Activated naive CD8-positive, alpha-beta T cell treated with anti-CD3 and anti-CD28 coated beads for 36 hours (primary cell): ENCODE measurements around the gene RAPGEF1. TPM values are rescaled to one million over a fixed set of nuclear protein-coding genes. Genes with fewer than 3 reads are reported as not detected.
A peak's percentile ranks its signal among the peaks of the same experiment; 100 is the strongest.

Experiments used
- DNase-seq: peaks from one replicate; pipeline ENCODE4 v3.0.0; 2021
- H3K27ac Mint-ChIP-seq: one replicate; pipeline ENCODE4 v1.8.0; 2022; ENCODE audit warnings: mild to moderate bottlenecking, moderate library complexity, mixed read lengths
- H3K27me3 Mint-ChIP-seq: one replicate; pipeline ENCODE4 v1.8.0; 2022; ENCODE audit warnings: mild to moderate bottlenecking, mixed read lengths
- H3K36me3 Mint-ChIP-seq: one replicate; pipeline ENCODE4 v1.8.0; 2021; ENCODE audit warnings: mild to moderate bottlenecking, mixed read lengths
- H3K4me1 Mint-ChIP-seq: one replicate; pipeline ENCODE4 v1.8.0; 2021; ENCODE audit warnings: mixed read lengths
- H3K4me3 Mint-ChIP-seq: one replicate; pipeline ENCODE4 v1.8.0; 2022; ENCODE audit warnings: mild to moderate bottlenecking, moderate library complexity, mixed read lengths
- H3K9me3 Mint-ChIP-seq: one replicate; pipeline ENCODE4 v1.8.0; 2022; ENCODE audit warnings: mixed read lengths
- total RNA-seq, 2 experiments: library from RNA; stranded (reverse); gene quantifications; one replicate each; pipeline ENCODE4 v1.2.3, GENCODE V29; 2021

The RAPGEF1 gene
- 10 to 100 TPM; 82.3 to 89.0 TPM for total RNA-seq

GRCh38 chr9:131739959-131740648, at the start of gene RAPGEF1:
Gene RAPGEF1, minus strand, starts transcription at chr9:131740076. Its CDS starts 246 bp downstream, at chr9:131739830.
- peaks cover 22% of the 10 kb centered on the region for H3K36me3 Mint-ChIP-seq
- peak within 1 kb of the TSS; percentile 85 for H3K27ac Mint-ChIP-seq
- no peaks in the 10 kb centered on the region for H3K9me3 Mint-ChIP-seq
- DNase-seq = peak; percentile 87
- peaks cover 57% of the 10 kb centered on the region for H3K4me1 Mint-ChIP-seq
- H3K4me3 Mint-ChIP-seq = peak within 1 kb of the TSS; percentile 90
- no peaks in the 10 kb centered on the region for H3K27me3 Mint-ChIP-seq

GRCh38 chr9:131788851-131789250, 49.0 kb upstream of the RAPGEF1 start:
- H3K27me3 Mint-ChIP-seq = peaks cover 58% of the 10 kb centered on the region
- H3K9me3 Mint-ChIP-seq = no peaks in the 10 kb centered on the region

GRCh38 chr9:131787838-131788237, 48.0 kb upstream of the RAPGEF1 start:
- H3K4me1 Mint-ChIP-seq = no peaks in the 10 kb centered on the region
- H3K27me3 Mint-ChIP-seq = peaks cover 68% of the 10 kb centered on the region
- peaks cover 5% of the 10 kb centered on the region for H3K9me3 Mint-ChIP-seq
- H3K27ac Mint-ChIP-seq = no peak overlapping the region
- no peak overlapping the region for H3K4me3 Mint-ChIP-seq
- DNase-seq = no peak
- H3K36me3 Mint-ChIP-seq = no peaks in the 10 kb centered on the region

More at GRCh38 chr9:131788851-131789250, 49.0 kb upstream of the RAPGEF1 start:
- no peak overlapping the region for H3K4me3 Mint-ChIP-seq
- DNase-seq = no peak
- H3K36me3 Mint-ChIP-seq = no peaks in the 10 kb centered on the region
- no peaks in the 10 kb centered on the region for H3K4me1 Mint-ChIP-seq
- no peak overlapping the region for H3K27ac Mint-ChIP-seq

GRCh38 chr9:131784748-131785501, 45.0 kb upstream of the RAPGEF1 start:
- peaks cover 7% of the 10 kb centered on the region for H3K9me3 Mint-ChIP-seq
- no peaks in the 10 kb centered on the region for H3K36me3 Mint-ChIP-seq
- peaks cover 75% of the 10 kb centered on the region for H3K27me3 Mint-ChIP-seq
- H3K27ac Mint-ChIP-seq = no peak overlapping the region
- no peak overlapping the region for H3K4me3 Mint-ChIP-seq
- H3K4me1 Mint-ChIP-seq = peaks cover 7% of the 10 kb centered on the region
- DNase-seq = no peak

GRCh38 chr9:131781069-131781468, 41.2 kb upstream of the RAPGEF1 start:
- Mint-ChIP-seq H3K4me3 (no peak overlapping the region), H3K27me3 (peaks cover 65% of the 10 kb centered on the region), H3K36me3 (no peaks in the 10 kb centered on the region), H3K9me3 (peaks cover 7% of the 10 kb centered on the region), H3K4me1 (peaks cover 7% of the 10 kb centered on the region), H3K27ac (peak overlapping the region; percentile 22)
- no peak for DNase-seq

GRCh38 chr9:131776473-131776872, 36.6 kb upstream of the RAPGEF1 start:
- DNase-seq = peak; percentile 37
- no peak overlapping the region for H3K4me3 Mint-ChIP-seq
- H3K27ac Mint-ChIP-seq = no peak overlapping the region

GRCh38 chr9:131776036-131776435, 36.2 kb upstream of the RAPGEF1 start:
- Mint-ChIP-seq H3K36me3 (no peaks in the 10 kb centered on the region), H3K4me3 (no peak overlapping the region), H3K4me1 (peaks cover 3% of the 10 kb centered on the region), H3K9me3 (no peaks in the 10 kb centered on the region), H3K27me3 (peaks cover 35% of the 10 kb centered on the region), H3K27ac (no peak overlapping the region)
- no peak for DNase-seq

More at GRCh38 chr9:131776473-131776872, 36.6 kb upstream of the RAPGEF1 start:
- no peaks in the 10 kb centered on the region for H3K9me3 Mint-ChIP-seq
- H3K36me3 Mint-ChIP-seq = no peaks in the 10 kb centered on the region
- peaks cover 33% of the 10 kb centered on the region for H3K27me3 Mint-ChIP-seq
- peaks cover 7% of the 10 kb centered on the region for H3K4me1 Mint-ChIP-seq

GRCh38 chr9:131774636-131775035, 34.8 kb upstream of the RAPGEF1 start:
- Mint-ChIP-seq H3K27me3 (peaks cover 40% of the 10 kb centered on the region), H3K36me3 (no peaks in the 10 kb centered on the region), H3K9me3 (no peaks in the 10 kb centered on the region), H3K4me3 (no peak overlapping the region), H3K4me1 (no peaks in the 10 kb centered on the region), H3K27ac (no peak overlapping the region)
- DNase-seq = no peak

GRCh38 chr9:131773911-131774379, 34.1 kb upstream of the RAPGEF1 start:
- Mint-ChIP-seq H3K27ac (no peak overlapping the region), H3K36me3 (no peaks in the 10 kb centered on the region), H3K4me3 (no peak overlapping the region), H3K4me1 (no peaks in the 10 kb centered on the region), H3K9me3 (no peaks in the 10 kb centered on the region), H3K27me3 (peaks cover 34% of the 10 kb centered on the region)
- peak; percentile 17 for DNase-seq

GRCh38 chr9:131772940-131773339, 33.1 kb upstream of the RAPGEF1 start:
- Mint-ChIP-seq H3K9me3 (no peaks in the 10 kb centered on the region), H3K4me3 (no peak overlapping the region), H3K27ac (no peak overlapping the region), H3K27me3 (peaks cover 29% of the 10 kb centered on the region), H3K36me3 (no peaks in the 10 kb centered on the region), H3K4me1 (no peaks in the 10 kb centered on the region)
- DNase-seq = no peak

GRCh38 chr9:131771646-131772045, 31.8 kb upstream of the RAPGEF1 start:
- no peak overlapping the region for H3K27ac Mint-ChIP-seq
- H3K9me3 Mint-ChIP-seq = no peaks in the 10 kb centered on the region
- no peak for DNase-seq
- H3K27me3 Mint-ChIP-seq = peaks cover 23% of the 10 kb centered on the region
- H3K36me3 Mint-ChIP-seq = no peaks in the 10 kb centered on the region
- no peaks in the 10 kb centered on the region for H3K4me1 Mint-ChIP-seq
- H3K4me3 Mint-ChIP-seq = no peak overlapping the region

- peaks cover 23% of the 10 kb centered on the region for H3K27me3 Mint-ChIP-seq
- DNase-seq = no peak
- no peak overlapping the region for H3K4me3 Mint-ChIP-seq
- no peaks in the 10 kb centered on the region for H3K36me3 Mint-ChIP-seq
- no peaks in the 10 kb centered on the region for H3K4me1 Mint-ChIP-seq
- no peaks in the 10 kb centered on the region for H3K9me3 Mint-ChIP-seq
- no peak overlapping the region for H3K27ac Mint-ChIP-seq
Observed at GRCh38 chr9:131769361-131769760, 29.5 kb upstream of the RAPGEF1 start.

GRCh38 chr9:131764568-131764967, 24.7 kb upstream of the RAPGEF1 start:
- no peak for DNase-seq
- no peak overlapping the region for H3K27ac Mint-ChIP-seq
- peaks cover 12% of the 10 kb centered on the region for H3K27me3 Mint-ChIP-seq
- H3K4me1 Mint-ChIP-seq = no peaks in the 10 kb centered on the region
- no peaks in the 10 kb centered on the region for H3K36me3 Mint-ChIP-seq
- H3K4me3 Mint-ChIP-seq = no peak overlapping the region
- no peaks in the 10 kb centered on the region for H3K9me3 Mint-ChIP-seq

GRCh38 chr9:131762356-131762932, 22.6 kb upstream of the RAPGEF1 start:
- Mint-ChIP-seq H3K36me3 (no peaks in the 10 kb centered on the region), H3K4me3 (no peak overlapping the region), H3K27ac (no peak overlapping the region)

GRCh38 chr9:131759017-131759647, 19.3 kb upstream of the RAPGEF1 start:
- DNase-seq = no peak
- Mint-ChIP-seq H3K4me1 (peaks cover 11% of the 10 kb centered on the region), H3K27me3 (peaks cover 8% of the 10 kb centered on the region), H3K9me3 (no peaks in the 10 kb centered on the region), H3K4me3 (no peak overlapping the region), H3K36me3 (no peaks in the 10 kb centered on the region), H3K27ac (no peak overlapping the region)

More at GRCh38 chr9:131762356-131762932, 22.6 kb upstream of the RAPGEF1 start:
- peaks cover 16% of the 10 kb centered on the region for H3K27me3 Mint-ChIP-seq
- no peaks in the 10 kb centered on the region for H3K9me3 Mint-ChIP-seq
- H3K4me1 Mint-ChIP-seq = peaks cover 5% of the 10 kb centered on the region
- DNase-seq = peak; percentile 79
